ENCODE data around the gene REXO4. TPM values are rescaled to one million over a fixed set of nuclear protein-coding genes. Genes with fewer than 3 reads are reported as not detected.

The REXO4 gene
- total and polyA plus RNA-seq, 2 of the 8 experiments (the other 6 are each of a cell fraction or from before 2014, with no cell fraction given) = 19.1 to 38.3 TPM

DNA sequence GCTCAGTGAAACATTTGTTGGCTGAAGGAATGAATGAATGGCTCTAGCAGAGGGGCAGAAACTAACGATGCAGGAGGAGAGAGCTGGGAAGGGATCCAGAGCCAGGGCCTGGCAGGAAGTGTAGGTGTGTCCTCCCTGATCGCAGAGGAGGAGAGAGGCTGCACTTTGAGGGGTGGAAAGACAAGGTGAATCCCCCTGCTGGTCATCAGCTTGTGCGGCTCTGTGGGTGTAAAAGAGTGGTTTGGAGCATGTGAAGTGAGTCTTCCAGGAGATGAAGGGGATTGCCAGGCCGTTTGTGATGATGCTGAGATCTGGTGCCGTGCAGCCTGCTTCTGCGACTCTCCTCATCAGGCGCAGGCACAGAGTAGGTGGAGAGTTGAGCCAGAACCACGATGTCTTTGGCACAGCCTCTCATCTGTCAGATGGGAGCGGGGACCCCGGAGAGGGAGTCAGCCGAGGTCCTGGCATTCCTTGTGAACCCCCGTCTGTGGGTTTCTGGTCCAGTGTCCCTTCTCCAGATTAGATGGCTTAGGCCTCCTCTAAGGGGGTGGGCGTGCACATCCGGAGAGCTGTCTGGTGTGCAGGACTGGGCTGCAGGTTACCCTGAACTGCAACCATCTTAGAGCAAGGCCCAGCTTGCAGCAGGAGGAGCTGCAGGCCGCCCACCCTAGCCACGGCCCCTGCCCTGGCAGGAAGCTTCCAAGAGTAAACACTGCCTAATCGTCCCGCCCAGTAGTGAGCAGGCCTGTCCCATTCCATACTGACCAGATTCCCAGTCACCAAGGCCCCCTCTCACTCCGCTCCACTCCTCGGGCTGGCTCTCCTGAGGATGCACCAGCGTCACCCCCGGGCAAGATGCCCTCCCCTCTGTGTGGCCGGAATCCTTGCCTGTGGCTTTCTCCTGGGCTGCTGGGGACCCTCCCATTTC, 4.1 kb upstream of the REXO4 start, which contains the start of gene ADAMTS13:
Gene ADAMTS13 (plus strand): TSS at position 753 of the 928 bp plus-strand sequence. CDS start 77 bp downstream, at position 830.
- FAIRE-seq (no peak), DNase-seq (ENCODE audit: low read depth in 1 of 2, low spot score in 2 of 2) (no peak)
- CTCF ChIA-PET (ENCODE audit: partially characterized antibody) = interaction anchor here (0.7 to 3.7 kb wide), 20 partner anchors 9 to 233 kb away, joined by 3 to 16 read pairs (median 3); partner anchors contain the start of gene CACFD1
- H3K4me1 ChIP-seq (replicated peaks in 1 of 4; ENCODE audit: control insufficient read depth in 3 of 4, insufficient read depth in 4 of 4, low read length in 3 of 4) = peaks cover 0 to 15% (median 3%) of the 10 kb centered on the region in 4 experiments; a peak in 4 of 7 replicates
- H4K91ac ChIP-seq (replicated peaks; ENCODE audit: insufficient read length, low read length) = peak within 1 kb of the TSS; percentile 6
- no peak within 1 kb of the TSS for H3K4ac ChIP-seq (replicated peaks; ENCODE audit: insufficient read length, low read depth, low read length)
- H3K79me1 ChIP-seq (ENCODE audit: low read depth, low read length) = peaks cover under 1% of the 10 kb centered on the region
- no peak within 1 kb of the TSS for H2AFZ ChIP-seq (ENCODE audit: low read length)
- H4K20me1 ChIP-seq (replicated peaks in 1 of 2; ENCODE audit: control insufficient read depth in 1 of 2, insufficient read depth in 2 of 2, low read length in 2 of 2) = no peaks in the 10 kb centered on the region
- peak within 1 kb of the TSS; percentile 55; the same call in 1 of the 2 replicates for H2BK12ac ChIP-seq (ENCODE audit: low read depth, low read length)
- no peak within 1 kb of the TSS for H3K14ac ChIP-seq (ENCODE audit: insufficient read length)
- TF ChIP-seq RAD21 (IDR thresholded peaks at IDR 0.05 in 1 of 2, conservative IDR thresholded peaks at IDR 0.05 in 1 of 2; ENCODE audit: low read depth in 2 of 2, low read length in 2 of 2) (peak in 1 of 2 experiments; percentile 19; a peak in 1 of 4 replicates), SUZ12 (IDR thresholded peaks at IDR 0.05; ENCODE audit: low read length) (no peak)
- TF ChIP-seq, protein P1, sequence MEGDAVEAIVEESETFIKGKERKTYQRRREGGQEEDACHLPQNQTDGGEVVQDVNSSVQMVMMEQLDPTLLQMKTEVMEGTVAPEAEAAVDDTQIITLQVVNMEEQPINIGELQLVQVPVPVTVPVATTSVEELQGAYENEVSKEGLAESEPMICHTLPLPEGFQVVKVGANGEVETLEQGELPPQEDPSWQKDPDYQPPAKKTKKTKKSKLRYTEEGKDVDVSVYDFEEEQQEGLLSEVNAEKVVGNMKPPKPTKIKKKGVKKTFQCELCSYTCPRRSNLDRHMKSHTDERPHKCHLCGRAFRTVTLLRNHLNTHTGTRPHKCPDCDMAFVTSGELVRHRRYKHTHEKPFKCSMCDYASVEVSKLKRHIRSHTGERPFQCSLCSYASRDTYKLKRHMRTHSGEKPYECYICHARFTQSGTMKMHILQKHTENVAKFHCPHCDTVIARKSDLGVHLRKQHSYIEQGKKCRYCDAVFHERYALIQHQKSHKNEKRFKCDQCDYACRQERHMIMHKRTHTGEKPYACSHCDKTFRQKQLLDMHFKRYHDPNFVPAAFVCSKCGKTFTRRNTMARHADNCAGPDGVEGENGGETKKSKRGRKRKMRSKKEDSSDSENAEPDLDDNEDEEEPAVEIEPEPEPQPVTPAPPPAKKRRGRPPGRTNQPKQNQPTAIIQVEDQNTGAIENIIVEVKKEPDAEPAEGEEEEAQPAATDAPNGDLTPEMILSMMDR (IDR thresholded peaks at IDR 0.05; ENCODE audit: control extremely low read depth in 1 of 3, insufficient read depth in 1 of 3, low read depth in 1 of 3, low read length in 3 of 3) = peak in 2 of 3 experiments; percentile 30 to 69; a peak in 2 of 4 replicates
- peak within 1 kb of the TSS in 1 of 4 experiments; percentile 28; a peak in 1 of 7 replicates for H3K9ac ChIP-seq (replicated peaks in 1 of 4; ENCODE audit: extremely low read depth in 1 of 4, low read depth in 3 of 4, low read length in 3 of 4)
- peaks cover 0 to 7% of the 10 kb centered on the region in 2 experiments; a peak in 2 of 4 replicates for H3K79me2 ChIP-seq (ENCODE audit: control insufficient read depth in 1 of 2, insufficient read depth in 2 of 2, low read length in 2 of 2)
- no peak within 1 kb of the TSS for H3K56ac ChIP-seq (replicated peaks; ENCODE audit: insufficient read length, low read depth, low read length)
- H2BK15ac ChIP-seq (ENCODE audit: low read length) = peak within 1 kb of the TSS; percentile 81; the same call in 1 of the 2 replicates
- no peaks in the 10 kb centered on the region for H3K36me3 ChIP-seq (ENCODE audit: control insufficient read depth in 2 of 4, insufficient read depth in 4 of 4, low read length in 3 of 4)
- no peak within 1 kb of the TSS; the same call in 1 of the 2 replicates for H3K18ac ChIP-seq (ENCODE audit: extremely low read depth, low read length)
- H2BK5ac ChIP-seq (ENCODE audit: low read depth, low read length) = peak within 1 kb of the TSS; percentile 21; the same call in 1 of the 2 replicates
- H2BK120ac ChIP-seq (replicated peaks; ENCODE audit: low read depth, low read length) = no peak within 1 kb of the TSS
- no peaks in the 10 kb centered on the region; a peak in 1 of 7 replicates for H3K27me3 ChIP-seq (replicated peaks in 1 of 4; ENCODE audit: control insufficient read depth in 3 of 4, extremely low read depth in 1 of 4, insufficient read depth in 3 of 4, low read length in 3 of 4)
- no peak within 1 kb of the TSS for H2BK20ac ChIP-seq (ENCODE audit: low read length)
- WGBS, 2 experiments (ENCODE audit: extremely low coverage in 1 of 2, insufficient coverage in 1 of 2, insufficient read length in 1 of 2, insufficient replicate concordance in 2 of 2, low coverage in 1 of 2, low lambda C conversion rate in 2 of 2, missing lambda C conversion rate in 1 of 2) = 77% methylated on average over 23 of the region's 23 CpGs; no CpG with 5 or more reads in 1 of the 2 experiments
- 0 out of 2 replicates have a peak within 1 kb of the TSS, but pooled peaks have one; percentile 17 for H2AK5ac ChIP-seq (ENCODE audit: low read depth, low read length)
- peaks cover 4% of the 10 kb centered on the region for H3K23me2 ChIP-seq (ENCODE audit: low read depth, low read length)
- H4K5ac ChIP-seq (ENCODE audit: insufficient read length, low read depth, low read length) = no peak within 1 kb of the TSS
- H3K4me3 ChIP-seq (ENCODE audit: extremely low read depth in 1 of 4, insufficient read depth in 2 of 4, low read depth in 3 of 4, low read length in 4 of 4) = no peak within 1 kb of the TSS
- H3K9me3 ChIP-seq (ENCODE audit: insufficient read depth in 2 of 2, low read depth in 1 of 2, low read length in 1 of 2) = no peaks in the 10 kb centered on the region
- no peak within 1 kb of the TSS; a peak in 1 of 4 replicates for H3K4me2 ChIP-seq (ENCODE audit: insufficient read depth in 1 of 2, low read depth in 2 of 2, low read length in 2 of 2)
- POLR2A ChIA-PET (ENCODE audit: partially characterized antibody) = interaction anchor here (0.6 to 3.6 kb wide), 7 partner anchors 10 to 80 kb away, joined by 3 to 19 read pairs (median 3); partner anchors contain the start of genes MED22 and RPL7A
- no peak within 1 kb of the TSS for H3K23ac ChIP-seq (ENCODE audit: insufficient read length)
- H3K27ac ChIP-seq (ENCODE audit: low read depth, low read length) = no peak within 1 kb of the TSS
- H4K8ac ChIP-seq (ENCODE audit: extremely low read depth, insufficient read depth, low read length) = 0 out of 2 replicates have a peak within 1 kb of the TSS, but pooled peaks have one; percentile 60

Data from H1 (cell line).